HepG2 (cell line): ENCODE measurements around the gene GPN2. TPM values are rescaled to one million over a fixed set of nuclear protein-coding genes. Genes with fewer than 3 reads are reported as not detected.

Source experiments
- ASH2L ChIP-seq: fragments of 300-600, 200-600 bp; sonication (generic); IDR thresholded peaks from 2 replicates; pipeline ENCODE4 v1.7.0; 2017; ENCODE audit warnings: low read depth, mild to moderate bottlenecking, moderate library complexity, mixed read lengths, low read length; ENCODE audit not compliant: insufficient read length
- ATF7-NPFF ChIP-seq: sonication (generic); formaldehyde crosslinking; IDR thresholded peaks from 2 replicates; pipeline ENCODE4 v1.8.1; 2023; ENCODE audit warnings: mild to moderate bottlenecking, low read depth, missing genetic modification reagents, moderate library complexity
- BRCA1 ChIP-seq: sonication (generic); formaldehyde crosslinking; IDR thresholded peaks from 2 replicates; pipeline ENCODE4 v1.4.0; 2020; ENCODE audit warnings: missing genetic modification reagents
- IKZF4 ChIP-seq: sonication (generic); formaldehyde crosslinking; IDR thresholded peaks from 2 replicates; pipeline ENCODE4 v1.5.1; 2020; ENCODE audit warnings: borderline replicate concordance, mild to moderate bottlenecking, low read depth, missing genetic modification reagents; ENCODE audit errors: not compliant biosample characterization
- POLR2AphosphoS5 ChIP-seq: IDR thresholded peaks from 2 replicates; pipeline ENCODE4 v1.6.1; 2012; ENCODE audit warnings: low read depth, low read length
- RARG ChIP-seq: sonication (generic); formaldehyde crosslinking; IDR thresholded peaks from 2 replicates; pipeline ENCODE4 v1.4.0; 2020; ENCODE audit warnings: low read depth, mild to moderate bottlenecking, missing genetic modification reagents
- RFX5 ChIP-seq: IDR thresholded peaks from 2 replicates; pipeline ENCODE4 v1.6.1; 2011; ENCODE audit warnings: low read depth, low read length, improper control_type of control experiment
- SNRNP70 ChIP-seq: fragments of 200-400 bp; formaldehyde crosslinking; IDR thresholded peaks from 2 replicates; pipeline ENCODE4 v1.6.1; 2017; ENCODE audit warnings: mild to moderate bottlenecking, low read depth, low read length, moderate library complexity
- TCF7 ChIP-seq: sonication (generic); IDR thresholded peaks from 2 replicates; pipeline ENCODE4 v1.6.1; 2016; ENCODE audit warnings: antibody characterized with exemption, low read depth
- ZKSCAN1 ChIP-seq: fragments of 150-350 bp; IDR thresholded peaks from 2 replicates; pipeline ENCODE4 v1.6.1; 2014; ENCODE audit warnings: low read length
- ZNF12 ChIP-seq: sonication (generic); formaldehyde crosslinking; IDR thresholded peaks from 2 replicates; pipeline ENCODE4 v1.5.0; 2020; ENCODE audit warnings: missing genetic modification reagents
- ZNF143 ChIP-seq: sonication (generic); formaldehyde crosslinking; IDR thresholded peaks from 2 replicates; pipeline ENCODE4 v1.4.0; 2020; ENCODE audit warnings: missing genetic modification reagents
- ZNF512B ChIP-seq: sonication (generic); formaldehyde crosslinking; IDR thresholded peaks from 2 replicates; pipeline ENCODE4 v1.5.1; 2020; ENCODE audit warnings: missing genetic modification reagents, mild to moderate bottlenecking, borderline replicate concordance
- ZNF616 ChIP-seq: sonication (generic); formaldehyde crosslinking; IDR thresholded peaks from 2 replicates; pipeline ENCODE4 v1.5.0; 2020; ENCODE audit warnings: low read depth, mild to moderate bottlenecking, missing genetic modification reagents
- ZNF646 ChIP-seq: sonication (generic); formaldehyde crosslinking; IDR thresholded peaks from 2 replicates; pipeline ENCODE4 v1.9.0; 2021; ENCODE audit warnings: mild to moderate bottlenecking, missing genetic modification reagents
- ZNF672 ChIP-seq: sonication (generic); formaldehyde crosslinking; IDR thresholded peaks from 2 replicates; pipeline ENCODE4 v1.8.1; 2022; ENCODE audit warnings: missing genetic modification reagents
- ZNF720 ChIP-seq: sonication (generic); formaldehyde crosslinking; IDR thresholded peaks from 2 replicates; pipeline ENCODE4 v1.4.0; 2020; ENCODE audit warnings: missing genetic modification reagents
- polyA plus RNA-seq, 8 experiments: library from polyadenylated mRNA; depleted of rRNA in 3 of 8; stranded (reverse) in 7 of 8; unstranded in 1 of 8; fragments of >200 nt; fragmentation: Illumina TruSeq in 4 of 8; extraction: Trizol in 4 of 8; gene quantifications; 2 replicates each; pipeline versions ENCODE4 v1.2.1 to v1.2.3, GENCODE V29; 2011 to 2016; ENCODE audit warnings: low read depth in 4 of 8, missing spikeins in 1 of 8, mixed read lengths in 1 of 8; ENCODE audit not compliant: insufficient read depth in 1 of 8
- total RNA-seq, 5 experiments: library from RNA; depleted of rRNA; stranded (reverse); fragments of >200 nt; fragmentation: Illumina TruSeq; extraction: Trizol; gene quantifications; 2 replicates each; pipeline ENCODE4 v1.2.3, GENCODE V29; 2016; ENCODE audit warnings: low read depth in 1 of 5
- TF ChIP-seq, protein P1 (sequence below): sonication (generic); formaldehyde crosslinking; IDR thresholded peaks from 2 replicates; pipeline ENCODE4 v1.5.1; 2020; ENCODE audit warnings: missing genetic modification reagents, mild to moderate bottlenecking, borderline replicate concordance

GPN2 gene
- total and polyA plus RNA-seq, 2 of the 13 experiments (the other 11 are each of a cell fraction or from before 2014, with no cell fraction given), result 19.3 to 38.9 TPM

GRCh38 chr1:26900001-26900814 is 10.1 kb upstream of the GPN2 start, which contains the start of gene GPATCH3 (continued):
- TF ChIP-seq ZNF646 (CRISPR knock-in tag) (no peak), TCF7 (no peak), SNRNP70 (no peak), RARG (CRISPR knock-in tag) (no peak), ZNF720 (CRISPR knock-in tag) (no peak), RFX5 (no peak), IKZF4 (no peak), ZNF672 (no peak), ZNF12 (CRISPR knock-in tag) (peak; percentile 62), ZKSCAN1 (no peak), ATF7-NPFF (CRISPR knock-in tag) (0 out of 2 replicates have a peak, but pooled peaks have one; percentile 18), ASH2L (peak; percentile 93), POLR2AphosphoS5 (peak; percentile 95), ZNF512B (CRISPR knock-in tag) (no peak), ZNF616 (CRISPR knock-in tag) (no peak), BRCA1 (CRISPR knock-in tag) (no peak), ZNF143 (CRISPR knock-in tag) (no peak; the same call in 1 of the 2 replicates)
- TF ChIP-seq, protein P1, sequence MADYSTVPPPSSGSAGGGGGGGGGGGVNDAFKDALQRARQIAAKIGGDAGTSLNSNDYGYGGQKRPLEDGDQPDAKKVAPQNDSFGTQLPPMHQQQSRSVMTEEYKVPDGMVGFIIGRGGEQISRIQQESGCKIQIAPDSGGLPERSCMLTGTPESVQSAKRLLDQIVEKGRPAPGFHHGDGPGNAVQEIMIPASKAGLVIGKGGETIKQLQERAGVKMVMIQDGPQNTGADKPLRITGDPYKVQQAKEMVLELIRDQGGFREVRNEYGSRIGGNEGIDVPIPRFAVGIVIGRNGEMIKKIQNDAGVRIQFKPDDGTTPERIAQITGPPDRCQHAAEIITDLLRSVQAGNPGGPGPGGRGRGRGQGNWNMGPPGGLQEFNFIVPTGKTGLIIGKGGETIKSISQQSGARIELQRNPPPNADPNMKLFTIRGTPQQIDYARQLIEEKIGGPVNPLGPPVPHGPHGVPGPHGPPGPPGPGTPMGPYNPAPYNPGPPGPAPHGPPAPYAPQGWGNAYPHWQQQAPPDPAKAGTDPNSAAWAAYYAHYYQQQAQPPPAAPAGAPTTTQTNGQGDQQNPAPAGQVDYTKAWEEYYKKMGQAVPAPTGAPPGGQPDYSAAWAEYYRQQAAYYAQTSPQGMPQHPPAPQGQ (CRISPR knock-in tag), result peak; percentile 87; the same call in 1 of the 2 replicates
